Trophoblast cell (in vitro differentiated cells and primary cell): ENCODE measurements around the gene KRTAP12-3.
"Not testable (repeated sequence)": the region's sequence is repeated elsewhere in the genome, so short reads cannot be mapped to it uniquely, and the experiment has no call there.

ENCODE experiments used
- DNase-seq, 2 donors: peaks; one replicate each; pipeline ENCODE4 v3.0.0-alpha.2; 2016
- H2AFZ ChIP-seq: 2 replicates; pipeline ENCODE4 v1.6.1; 2013; ENCODE audit warnings: low read length, moderate library complexity, mild to moderate bottlenecking; ENCODE audit not compliant: insufficient read depth, poor library complexity
- H2AK5ac ChIP-seq: 2 replicates; pipeline ENCODE4 v1.6.1; 2013; ENCODE audit warnings: mild to moderate bottlenecking, low read length
- H2BK120ac ChIP-seq: 2 replicates; pipeline ENCODE4 v1.6.1; 2013; ENCODE audit warnings: low read length, mild to moderate bottlenecking, moderate library complexity; ENCODE audit not compliant: insufficient read depth, poor library complexity
- H2BK12ac ChIP-seq: 2 replicates; pipeline ENCODE4 v1.6.1; 2013; ENCODE audit warnings: mild to moderate bottlenecking, low read length, moderate library complexity
- H2BK5ac ChIP-seq: 2 replicates; pipeline ENCODE4 v1.6.1; 2013; ENCODE audit warnings: low read length, low read depth, moderate library complexity, mild to moderate bottlenecking; ENCODE audit not compliant: poor library complexity
- H3K14ac ChIP-seq: 2 replicates; pipeline ENCODE4 v1.6.1; 2013; ENCODE audit warnings: mild to moderate bottlenecking, low read length
- H3K18ac ChIP-seq: 2 replicates; pipeline ENCODE4 v1.6.1; 2013; ENCODE audit warnings: mild to moderate bottlenecking, low read length
- H3K23ac ChIP-seq: 2 replicates; pipeline ENCODE4 v1.6.1; 2013; ENCODE audit warnings: low read length
- H3K27ac ChIP-seq: 2 replicates; pipeline ENCODE4 v1.5.1; 2013; ENCODE audit warnings: low read depth, mild to moderate bottlenecking, inconsistent platforms, low read length, moderate library complexity
- H3K27me3 ChIP-seq: 2 replicates; pipeline ENCODE4 v1.6.1; 2013; ENCODE audit warnings: inconsistent platforms, mild to moderate bottlenecking, low read length, moderate library complexity; ENCODE audit not compliant: insufficient read depth
- H3K36me3 ChIP-seq, 2 experiments: 1 replicate in 1 of 2; 2 replicates in 1 of 2; pipeline ENCODE4 v1.6.1; 2013; ENCODE audit warnings: low read length in 2 of 2, mild to moderate bottlenecking in 2 of 2, moderate library complexity in 1 of 2; ENCODE audit not compliant: insufficient read depth in 2 of 2, control insufficient read depth in 1 of 2
- H3K4ac ChIP-seq: 2 replicates; pipeline ENCODE4 v1.6.1; 2013; ENCODE audit warnings: low read depth, mild to moderate bottlenecking, low read length, moderate library complexity
- H3K4me1 ChIP-seq, 2 experiments: 1 replicate in 1 of 2; 2 replicates in 1 of 2; pipeline ENCODE4 v1.6.1; 2013; ENCODE audit warnings: low read length in 2 of 2, mild to moderate bottlenecking in 2 of 2, moderate library complexity in 1 of 2; ENCODE audit not compliant: insufficient read depth in 2 of 2, control insufficient read depth in 1 of 2
- H3K4me2 ChIP-seq: 2 replicates; pipeline ENCODE4 v1.6.1; 2013; ENCODE audit warnings: inconsistent platforms, mild to moderate bottlenecking, low read length, moderate library complexity
- H3K4me3 ChIP-seq: 2 replicates; pipeline ENCODE4 v1.5.1; 2013; ENCODE audit warnings: mild to moderate bottlenecking, low read depth, low read length, inconsistent platforms
- H3K79me1 ChIP-seq: one replicate; pipeline ENCODE4 v1.6.1; 2013; ENCODE audit warnings: low read length
- H3K79me2 ChIP-seq: 2 replicates; pipeline ENCODE4 v1.6.1; 2013; ENCODE audit warnings: low read length, mild to moderate bottlenecking; ENCODE audit not compliant: control insufficient read depth, insufficient read depth, poor library complexity
- H3K9ac ChIP-seq: 2 replicates; pipeline ENCODE4 v1.6.1; 2013; ENCODE audit warnings: mild to moderate bottlenecking, low read length
- H3K9me3 ChIP-seq: 2 replicates; pipeline ENCODE4 v1.6.1; 2013; ENCODE audit warnings: low read depth, mild to moderate bottlenecking, control low read depth, inconsistent platforms, low read length; ENCODE audit not compliant: insufficient read depth
- H4K12ac ChIP-seq: 2 replicates; pipeline ENCODE4 v1.6.1; 2013; ENCODE audit warnings: low read depth, mild to moderate bottlenecking, low read length, moderate library complexity
- H4K8ac ChIP-seq: 2 replicates; pipeline ENCODE4 v1.6.1; 2013; ENCODE audit warnings: low read depth, mild to moderate bottlenecking, low read length, moderate library complexity
- H4K91ac ChIP-seq: one replicate; pipeline ENCODE4 v1.6.1; 2013; ENCODE audit warnings: low read depth, mild to moderate bottlenecking, low read length, moderate library complexity
- WGBS: extraction: QIAGEN DNeasy Blood & Tissue Kit; methylation state at CpG from one replicate; pipeline ENCODE4 v1.1.7; 2013; ENCODE audit warnings: missing lambda C conversion rate; ENCODE audit not compliant: insufficient read length, insufficient coverage; ENCODE audit errors: extremely low coverage; 5-methylcytosine and 5-hydroxymethylcytosine counted together

The KRTAP12-3 gene

DNA sequence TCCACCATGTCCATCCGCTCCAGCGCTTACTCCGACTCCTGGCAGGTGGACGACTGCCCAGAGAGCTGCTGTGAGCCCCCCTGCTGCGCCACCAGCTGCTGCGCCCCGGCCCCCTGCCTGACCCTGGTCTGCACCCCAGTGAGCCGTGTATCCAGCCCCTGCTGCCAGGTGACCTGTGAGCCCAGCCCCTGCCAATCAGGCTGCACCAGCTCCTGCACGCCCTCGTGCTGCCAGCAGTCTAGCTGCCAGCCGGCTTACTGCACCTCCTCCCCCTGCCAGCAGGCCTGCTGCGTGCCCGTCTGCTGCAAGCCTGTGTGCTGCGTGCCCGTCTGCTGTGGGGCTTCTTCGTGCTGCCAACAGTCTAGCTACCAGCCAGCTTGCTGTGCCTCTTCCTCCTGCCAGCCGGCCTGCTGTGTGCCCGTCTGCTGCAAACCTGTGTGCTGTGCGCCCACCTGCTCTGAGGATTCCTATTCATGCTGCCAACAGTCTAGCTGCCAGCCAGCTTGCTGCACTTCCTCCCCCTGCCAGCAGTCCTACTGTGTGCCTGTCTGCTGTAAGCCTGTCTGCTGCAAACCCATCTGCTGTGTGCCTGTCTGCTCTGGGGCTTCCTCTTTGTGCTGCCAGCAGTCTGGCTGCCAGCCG lies 30.4 kb upstream of the KRTAP12-3 start:
- WGBS, result no CpG with 5 or more reads among the region's 20 CpGs
- not testable (repeated sequence) for H3K79me2 ChIP-seq, H2BK120ac ChIP-seq, H3K23ac ChIP-seq, H3K4me2 ChIP-seq, H2BK12ac ChIP-seq, H3K18ac ChIP-seq, H3K27ac ChIP-seq, H4K91ac ChIP-seq, H3K36me3 ChIP-seq, H3K27me3 ChIP-seq, H3K14ac ChIP-seq, H3K4me3 ChIP-seq, DNase-seq, H4K12ac ChIP-seq, H2AK5ac ChIP-seq, H3K4ac ChIP-seq, H2BK5ac ChIP-seq, H3K79me1 ChIP-seq, H3K4me1 ChIP-seq, H3K9ac ChIP-seq, H4K8ac ChIP-seq, H2AFZ ChIP-seq
- peaks cover 12% of the 10 kb centered on the region for H3K9me3 ChIP-seq

DNA sequence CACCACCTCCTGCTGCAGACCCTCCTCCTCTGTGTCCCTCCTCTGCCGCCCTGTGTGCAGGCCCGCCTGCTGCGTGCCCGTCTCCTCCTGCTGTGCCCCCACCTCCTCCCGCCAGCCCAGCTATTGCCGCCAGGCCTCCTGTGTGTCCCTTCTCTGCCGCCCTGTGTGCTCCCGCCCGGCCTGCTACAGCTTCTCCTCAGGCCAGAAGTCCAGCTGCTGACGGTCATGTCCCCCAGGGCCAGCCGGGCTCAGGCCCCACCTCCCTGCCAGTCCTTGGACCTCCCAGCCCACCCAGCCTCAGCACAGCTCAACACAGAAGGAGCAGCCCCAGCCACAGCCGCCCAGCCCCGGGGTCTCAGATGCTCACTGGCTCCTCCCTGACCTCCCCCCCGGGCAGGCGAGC lies 29.9 kb upstream of the KRTAP12-3 start:
- no CpG with 5 or more reads among the region's 15 CpGs for WGBS
- H3K4me1 ChIP-seq, H3K14ac ChIP-seq, H3K18ac ChIP-seq, H3K27ac ChIP-seq, H3K4ac ChIP-seq, H3K9ac ChIP-seq, H3K27me3 ChIP-seq, H3K36me3 ChIP-seq, H2BK120ac ChIP-seq, H2BK5ac ChIP-seq, H3K23ac ChIP-seq, H3K9me3 ChIP-seq, H3K4me3 ChIP-seq, H3K79me2 ChIP-seq, H4K91ac ChIP-seq, H3K79me1 ChIP-seq, H2BK12ac ChIP-seq, H3K4me2 ChIP-seq, H4K12ac ChIP-seq, DNase-seq, H2AK5ac ChIP-seq, H4K8ac ChIP-seq, H2AFZ ChIP-seq: not testable (repeated sequence)

DNA sequence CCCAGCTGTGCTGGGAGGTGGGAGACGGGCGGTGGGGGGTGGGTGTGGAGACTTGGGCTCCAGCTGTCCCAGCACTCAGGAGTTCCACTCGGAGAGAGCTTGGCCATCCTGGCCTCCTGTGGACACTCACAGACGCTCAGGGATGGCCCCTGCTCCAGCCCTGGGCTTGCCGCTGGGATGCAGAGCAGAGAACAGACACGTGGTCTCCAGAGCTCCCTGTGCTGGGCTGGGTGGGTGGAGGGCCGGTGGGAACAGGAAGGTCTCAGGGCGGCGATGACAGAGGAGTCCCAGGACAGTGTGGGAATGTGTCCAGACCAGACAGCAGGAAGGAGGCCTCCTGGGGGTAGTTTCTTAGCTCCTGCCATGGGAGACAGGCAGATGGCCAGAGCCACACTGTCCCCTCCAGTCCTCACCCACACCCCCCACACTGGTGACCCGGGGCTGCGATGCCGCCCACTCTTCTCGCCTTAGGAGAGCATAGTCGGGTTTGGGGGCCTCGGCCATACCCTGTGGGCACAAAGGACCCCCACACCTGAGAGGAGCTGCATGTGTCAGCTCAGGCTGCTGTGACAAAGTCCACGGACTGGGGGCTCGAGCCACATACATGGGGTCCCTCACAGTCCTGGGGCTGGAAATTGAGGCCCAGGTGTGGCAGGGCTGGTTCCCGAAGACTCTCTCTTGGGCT lies 28.9 kb upstream of the KRTAP12-3 start:
- Histone ChIP-seq H3K79me2 (no peaks in the 10 kb centered on the region), H3K27ac (no peak overlapping the region), H2BK12ac (no peak overlapping the region), H3K23ac (no peak overlapping the region), H3K4me1 (no peaks in the 10 kb centered on the region), H3K4ac (no peak overlapping the region), H3K4me2 (no peak overlapping the region), H3K9me3 (peaks cover 7% of the 10 kb centered on the region), H3K18ac (no peak overlapping the region), H2AK5ac (no peak overlapping the region), H2AFZ (no peak overlapping the region), H3K36me3 (no peaks in the 10 kb centered on the region), H4K12ac (no peak overlapping the region), H4K91ac (no peak overlapping the region), H3K27me3 (no peaks in the 10 kb centered on the region), H2BK120ac (no peak overlapping the region), H3K9ac (no peak overlapping the region), H3K14ac (no peak overlapping the region), H2BK5ac (no peak overlapping the region), H3K79me1 (no peaks in the 10 kb centered on the region), H3K4me3 (no peak overlapping the region), H4K8ac (no peak overlapping the region)
- no peak for DNase-seq
- WGBS, result no CpG with 5 or more reads among the region's 18 CpGs

DNA sequence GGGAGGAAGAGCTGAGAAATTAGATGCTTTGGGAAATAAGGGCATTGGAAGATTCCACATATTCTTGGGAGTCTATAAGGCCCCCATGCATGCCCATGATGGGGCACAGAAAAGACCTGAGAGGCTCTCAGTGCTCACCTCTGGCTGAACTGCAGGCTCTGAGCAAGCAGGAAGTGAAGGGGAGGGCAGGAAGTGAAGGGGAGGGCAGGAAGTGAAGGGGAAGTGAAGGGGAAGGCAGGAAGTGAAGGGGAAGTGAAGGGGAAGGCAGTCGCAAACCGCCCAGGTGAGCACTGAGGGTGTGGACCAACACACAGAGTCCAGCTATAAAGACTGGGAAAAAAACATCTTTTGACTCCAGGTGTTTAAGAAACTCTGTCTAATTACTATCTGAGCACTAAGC lies 27.3 kb upstream of the KRTAP12-3 start:
- Histone ChIP-seq H3K9ac (no peak overlapping the region), H3K27me3 (no peaks in the 10 kb centered on the region), H3K79me1 (no peaks in the 10 kb centered on the region), H4K8ac (no peak overlapping the region), H3K4me3 (no peak overlapping the region), H3K36me3 (no peaks in the 10 kb centered on the region), H2AK5ac (no peak overlapping the region), H3K4ac (no peak overlapping the region), H2BK5ac (no peak overlapping the region), H3K18ac (no peak overlapping the region), H3K79me2 (no peaks in the 10 kb centered on the region), H4K91ac (no peak overlapping the region), H3K27ac (no peak overlapping the region), H3K4me2 (no peak overlapping the region), H3K4me1 (no peaks in the 10 kb centered on the region), H3K23ac (no peak overlapping the region), H4K12ac (no peak overlapping the region), H2BK120ac (no peak overlapping the region), H2BK12ac (no peak overlapping the region), H3K14ac (no peak overlapping the region), H3K9me3 (peaks cover 7% of the 10 kb centered on the region), H2AFZ (no peak overlapping the region)
- no peak for DNase-seq
- no CpG with 5 or more reads among the region's 2 CpGs for WGBS
